H9 (cell line): Measurements from ENCODE around the gene CLEC10A. TPM values are rescaled to one million over a fixed set of nuclear protein-coding genes. Genes with fewer than 3 reads are reported as not detected.

Experiments
- DNase-seq: peaks from one replicate; pipeline ENCODE4 v3.0.0-alpha.2; 2017
- H2AFZ ChIP-seq: one replicate; pipeline ENCODE4 v1.6.1; 2013; ENCODE audit warnings: mild to moderate bottlenecking, low read length, control low read depth, moderate library complexity
- H2AK5ac ChIP-seq: 2 replicates; pipeline ENCODE4 v1.6.1; 2013; ENCODE audit warnings: low read length, control low read depth, mixed read lengths; ENCODE audit not compliant: insufficient read length
- H2BK120ac ChIP-seq: one replicate; pipeline ENCODE4 v1.6.1; 2013; ENCODE audit warnings: low read depth, mild to moderate bottlenecking, low read length, control low read depth, inconsistent platforms; ENCODE audit not compliant: poor library complexity, severe bottlenecking
- H2BK12ac ChIP-seq: 2 replicates; pipeline ENCODE4 v1.6.1; 2013; ENCODE audit warnings: low read length, control low read depth, mixed read lengths, low read depth; ENCODE audit not compliant: insufficient read length
- H2BK15ac ChIP-seq: 2 replicates; pipeline ENCODE4 v1.6.1; 2013; ENCODE audit warnings: low read depth, low read length, control low read depth
- H2BK20ac ChIP-seq: one replicate; pipeline ENCODE4 v1.6.1; 2013; ENCODE audit warnings: low read depth, mild to moderate bottlenecking, low read length, control low read depth, inconsistent platforms; ENCODE audit not compliant: poor library complexity, severe bottlenecking
- H2BK5ac ChIP-seq: 2 replicates; pipeline ENCODE4 v1.6.1; 2013; ENCODE audit warnings: low read length, control low read depth, mixed read lengths; ENCODE audit not compliant: insufficient read length
- H3K14ac ChIP-seq: 2 replicates; pipeline ENCODE4 v1.6.1; 2013; ENCODE audit warnings: low read length, control low read depth; ENCODE audit not compliant: insufficient read depth
- H3K18ac ChIP-seq: 2 replicates; pipeline ENCODE4 v1.6.1; 2013; ENCODE audit warnings: low read depth, mild to moderate bottlenecking, mixed read lengths, low read length, control low read depth; ENCODE audit not compliant: insufficient read length
- H3K23ac ChIP-seq: 2 replicates; pipeline ENCODE4 v1.6.1; 2013; ENCODE audit warnings: low read length, control low read depth, mixed read lengths, low read depth; ENCODE audit not compliant: insufficient read length
- H3K23me2 ChIP-seq: 2 replicates; pipeline ENCODE4 v1.6.1; 2013; ENCODE audit warnings: low read depth, mild to moderate bottlenecking, mixed read lengths, low read length, control low read depth; ENCODE audit not compliant: insufficient read length, poor library complexity, severe bottlenecking
- H3K27ac ChIP-seq: 2 replicates; pipeline ENCODE4 v1.5.1; 2013; ENCODE audit warnings: low read length, control low read depth, mixed read lengths, low read depth; ENCODE audit not compliant: insufficient read length
- H3K27me3 ChIP-seq: 2 replicates; pipeline ENCODE4 v1.6.1; 2013; ENCODE audit warnings: low read length, control low read depth, inconsistent platforms; ENCODE audit not compliant: insufficient read depth
- H3K4ac ChIP-seq: 2 replicates; pipeline ENCODE4 v1.6.1; 2013; ENCODE audit warnings: low read depth, mild to moderate bottlenecking, control low read depth, inconsistent platforms, low read length, moderate library complexity
- H3K4me1 ChIP-seq: 2 replicates; pipeline ENCODE4 v1.6.1; 2013; ENCODE audit warnings: low read length, control low read depth, inconsistent platforms; ENCODE audit not compliant: insufficient read depth
- H3K4me2 ChIP-seq: 2 replicates; pipeline ENCODE4 v1.6.1; 2013; ENCODE audit warnings: low read length, control low read depth, mixed read lengths; ENCODE audit not compliant: insufficient read length, insufficient read depth
- H3K56ac ChIP-seq: 2 replicates; pipeline ENCODE4 v1.6.1; 2013; ENCODE audit warnings: low read depth, mild to moderate bottlenecking, mixed read lengths, low read length, control low read depth; ENCODE audit not compliant: insufficient read length
- H3K79me1 ChIP-seq: 2 replicates; pipeline ENCODE4 v1.6.1; 2013; ENCODE audit warnings: low read depth, mild to moderate bottlenecking, moderate library complexity, low read length, control low read depth, inconsistent platforms; ENCODE audit not compliant: insufficient read depth, poor library complexity, severe bottlenecking
- H3K79me2 ChIP-seq: 2 replicates; pipeline ENCODE4 v1.6.1; 2013; ENCODE audit warnings: low read length, control low read depth, inconsistent platforms; ENCODE audit not compliant: insufficient read depth
- H3K9ac ChIP-seq: 2 replicates; pipeline ENCODE4 v1.6.1; 2013; ENCODE audit warnings: low read length, control low read depth, mixed read lengths; ENCODE audit not compliant: insufficient read length; ENCODE audit errors: extremely low read depth
- H3K9me3 ChIP-seq: one replicate; pipeline ENCODE4 v1.6.1; 2013; ENCODE audit warnings: low read depth, low read length, inconsistent platforms; ENCODE audit not compliant: control insufficient read depth
- H3T11ph ChIP-seq: one replicate; pipeline ENCODE4 v1.6.1; 2013; ENCODE audit warnings: mild to moderate bottlenecking, low read length, control low read depth, inconsistent platforms
- H4K20me1 ChIP-seq: one replicate; pipeline ENCODE4 v1.6.1; 2013; ENCODE audit not compliant: control insufficient read depth, insufficient read length, insufficient read depth
- H4K5ac ChIP-seq: 2 replicates; pipeline ENCODE4 v1.6.1; 2013; ENCODE audit warnings: low read depth, mild to moderate bottlenecking, mixed read lengths, low read length, control low read depth; ENCODE audit not compliant: insufficient read length
- H4K8ac ChIP-seq: replicated peaks from 2 replicates; pipeline ENCODE4 v1.6.1; 2013; ENCODE audit warnings: low read length, control low read depth, mixed read lengths, low read depth; ENCODE audit not compliant: insufficient read length
- H4K91ac ChIP-seq: 2 replicates; pipeline ENCODE4 v1.6.1; 2013; ENCODE audit warnings: low read depth, mild to moderate bottlenecking, moderate library complexity, mixed read lengths, low read length, control low read depth; ENCODE audit not compliant: insufficient read length
- H3K27ac Mint-ChIP-seq, 3 experiments: 2 replicates in 2 of 3; 3 replicates in 1 of 3; pipeline ENCODE4 v1.8.0; 2020 to 2021; ENCODE audit warnings: mixed read lengths in 3 of 3, mild to moderate bottlenecking in 1 of 3, moderate library complexity in 1 of 3
- H3K27me3 Mint-ChIP-seq: 2 replicates; pipeline ENCODE4 v1.8.0; 2021; ENCODE audit warnings: low read depth, mild to moderate bottlenecking, moderate library complexity, mixed read lengths
- H3K36me3 Mint-ChIP-seq, 3 experiments: 2 replicates in 2 of 3; 3 replicates in 1 of 3; pipeline ENCODE4 v1.8.0; 2020 to 2021; ENCODE audit warnings: low read depth in 3 of 3, mixed read lengths in 3 of 3; ENCODE audit not compliant: insufficient read depth in 1 of 3
- H3K4me1 Mint-ChIP-seq, 2 experiments: 2 replicates each; pipeline ENCODE4 v1.8.0; 2020; ENCODE audit warnings: mixed read lengths in 2 of 2
- H3K4me3 Mint-ChIP-seq, 2 experiments: 2 replicates in 1 of 2; 3 replicates in 1 of 2; pipeline ENCODE4 v1.8.0; 2020 to 2021; ENCODE audit warnings: mild to moderate bottlenecking in 2 of 2, mixed read lengths in 2 of 2, moderate library complexity in 1 of 2
- H3K9me3 Mint-ChIP-seq, 2 experiments: 2 replicates in 1 of 2; 3 replicates in 1 of 2; pipeline ENCODE4 v1.8.0; 2020; ENCODE audit warnings: mild to moderate bottlenecking in 2 of 2, mixed read lengths in 2 of 2, moderate library complexity in 1 of 2
- CTCF ChIP-seq: fragments of 200-600 bp; sonication (generic); conservative IDR thresholded peaks from 3 replicates; pipeline ENCODE4 v1.8.0; 2021; ENCODE audit warnings: antibody characterized with exemption, mild to moderate bottlenecking
- WGBS: extraction: QIAGEN DNeasy Blood & Tissue Kit; methylation state at CpG from one replicate; pipeline ENCODE4 v1.1.7; 2013; ENCODE audit warnings: missing lambda C conversion rate, low lambda C conversion rate, mixed read lengths; ENCODE audit not compliant: insufficient read length; ENCODE audit errors: extremely low coverage; 5-methylcytosine and 5-hydroxymethylcytosine counted together
- total RNA-seq: library from RNA; stranded (reverse); gene quantifications from 2 replicates; pipeline ENCODE4 v1.2.1, GENCODE V29; 2021

Gene CLEC10A
- total RNA-seq, 1 experiment from 2014 or later = not detected

DNA sequence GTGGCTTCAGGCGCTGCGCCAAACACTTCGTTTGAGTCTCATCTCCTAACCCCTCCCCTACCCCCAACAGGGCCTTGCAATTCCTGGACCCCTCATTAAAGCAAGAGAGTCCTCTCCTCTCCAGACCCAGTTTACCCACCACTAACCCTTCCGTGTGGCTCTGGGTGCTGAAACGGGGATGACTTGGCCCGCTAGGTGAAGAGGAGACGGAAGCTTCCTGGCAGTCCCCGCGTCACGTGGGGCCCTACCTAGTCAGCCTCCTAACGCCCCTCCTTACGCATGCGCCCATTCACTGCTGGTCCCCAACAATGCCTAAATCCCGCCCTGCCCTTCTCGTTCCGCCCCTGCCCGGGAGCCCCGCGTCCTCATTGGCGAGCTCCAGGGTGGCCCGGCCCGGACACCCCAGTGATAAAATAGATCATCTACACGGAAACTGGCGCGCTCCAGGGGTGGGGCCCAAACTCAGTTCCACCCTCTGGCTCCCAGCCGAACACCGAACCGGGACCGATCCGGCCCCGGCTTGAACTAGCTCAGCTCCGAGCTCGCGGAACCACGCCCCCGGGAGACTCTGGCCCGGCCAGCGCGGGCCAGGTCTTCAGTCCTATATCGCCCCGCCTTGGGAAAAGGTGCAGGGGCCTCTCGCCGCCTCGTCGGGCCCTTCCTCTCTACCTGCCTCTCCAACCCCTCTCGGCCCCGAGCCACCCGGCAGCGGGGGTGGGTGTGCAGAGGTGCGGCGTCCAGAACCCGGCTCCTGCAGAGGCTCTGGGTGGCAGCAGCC lies 44.3 kb downstream of the CLEC10A start, which contains the start of gene SLC16A13:
TSS of gene SLC16A13 (plus strand) at position 425 of the 778 bp plus-strand sequence. CDS start 368 bp downstream, outside the sequence.
- no peak within 1 kb of the TSS for H3K56ac ChIP-seq
- no peaks in the 10 kb centered on the region for H3K79me2 ChIP-seq
- Mint-ChIP-seq H3K9me3 (no peaks in the 10 kb centered on the region), H3K4me3 (peak within 1 kb of the TSS; percentile 91 to 95), H3K36me3 (peaks cover 0 to 2% (median 1%) of the 10 kb centered on the region in 3 experiments; a peak in 2 of 7 replicates), H3K27ac (peak within 1 kb of the TSS; percentile 80 to 92 (median 86); a peak in 6 of 7 replicates), H3K27me3 (peaks cover 31% of the 10 kb centered on the region), H3K4me1 (peaks cover 20 to 24% of the 10 kb centered on the region in 2 experiments)
- H3K23me2 ChIP-seq = peaks cover 15% of the 10 kb centered on the region
- H3K79me1 ChIP-seq = no peaks in the 10 kb centered on the region
- peak; percentile 99 for DNase-seq
- H3K4me1 ChIP-seq = no peaks in the 10 kb centered on the region; the same call in 1 of the 2 replicates
- H4K20me1 ChIP-seq = no peaks in the 10 kb centered on the region
- no peak within 1 kb of the TSS for H2AK5ac ChIP-seq
- WGBS = no CpG with 5 or more reads among the region's 52 CpGs
- H3K9ac ChIP-seq = peak within 1 kb of the TSS; percentile 51
- H3K27me3 ChIP-seq = no peaks in the 10 kb centered on the region
- no peak for TF ChIP-seq CTCF
- no peak within 1 kb of the TSS for H2BK12ac ChIP-seq
- no peak within 1 kb of the TSS for H2BK120ac ChIP-seq
- H3K18ac ChIP-seq = peak within 1 kb of the TSS; percentile 15
- no peak within 1 kb of the TSS for H2AFZ ChIP-seq
- no peak within 1 kb of the TSS; the same call in 1 of the 2 replicates for H2BK15ac ChIP-seq
- no peaks in the 10 kb centered on the region for H3K9me3 ChIP-seq
- no peak within 1 kb of the TSS for H2BK20ac ChIP-seq
- no peak within 1 kb of the TSS for H3K27ac ChIP-seq
- peak within 1 kb of the TSS; percentile 80 for H3K4me2 ChIP-seq
- no peak within 1 kb of the TSS for H4K91ac ChIP-seq
- no peak within 1 kb of the TSS for H2BK5ac ChIP-seq
- no peak within 1 kb of the TSS for H3K4ac ChIP-seq
- H4K5ac ChIP-seq = no peak within 1 kb of the TSS
- H3K23ac ChIP-seq = no peak within 1 kb of the TSS
- H3T11ph ChIP-seq = no peak within 1 kb of the TSS
- no peak within 1 kb of the TSS for H4K8ac ChIP-seq
- H3K14ac ChIP-seq = peak within 1 kb of the TSS; percentile 68; the same call in 1 of the 2 replicates
